Activated T-helper 2 cell treated with anti-CD3 and anti-CD28 coated beads, Interferon-gamma antibody, Interleukin-2, Interleukin-4, amounts not matched to agents 10 μg/mL and 5 μg/mL and 100 μg/mL, durations not matched to agents 14 hours and 24 hours and 36 hours (primary cell): ENCODE measurements around the gene SYVN1. TPM values are rescaled to one million over a fixed set of nuclear protein-coding genes. Genes with fewer than 3 reads are reported as not detected.

Experiments used
- DNase-seq: peaks from one replicate; pipeline ENCODE4 v3.0.0; 2021; ENCODE audit warnings: low spot score
- H3K27ac Mint-ChIP-seq: one replicate; pipeline ENCODE4 v1.8.0; 2021; ENCODE audit warnings: mixed read lengths
- H3K27me3 Mint-ChIP-seq: one replicate; pipeline ENCODE4 v1.8.0; 2021; ENCODE audit warnings: low read depth, mixed read lengths
- H3K36me3 Mint-ChIP-seq: one replicate; pipeline ENCODE4 v1.8.0; 2021; ENCODE audit warnings: low read depth, mixed read lengths
- H3K4me1 Mint-ChIP-seq: one replicate; pipeline ENCODE4 v1.8.0; 2021; ENCODE audit warnings: low read depth, mixed read lengths
- H3K4me3 Mint-ChIP-seq: one replicate; pipeline ENCODE4 v1.8.0; 2021; ENCODE audit warnings: low read depth, mild to moderate bottlenecking, moderate library complexity, mixed read lengths
- H3K9me3 Mint-ChIP-seq: one replicate; pipeline ENCODE4 v1.8.0; 2021; ENCODE audit warnings: mixed read lengths
- intact Hi-C: fragments of 100-400 bp; cut with micrococcal nuclease; formaldehyde crosslinking; loops from one replicate; pipeline ENCODE4 v1.15.1; 2023
- total RNA-seq: library from RNA; stranded (reverse); gene quantifications from 2 replicates; pipeline ENCODE4 v1.2.3, GENCODE V29; 2022

Gene SYVN1
- total RNA-seq, 1 donor from 2014 or later, result 42.2 TPM

DNA sequence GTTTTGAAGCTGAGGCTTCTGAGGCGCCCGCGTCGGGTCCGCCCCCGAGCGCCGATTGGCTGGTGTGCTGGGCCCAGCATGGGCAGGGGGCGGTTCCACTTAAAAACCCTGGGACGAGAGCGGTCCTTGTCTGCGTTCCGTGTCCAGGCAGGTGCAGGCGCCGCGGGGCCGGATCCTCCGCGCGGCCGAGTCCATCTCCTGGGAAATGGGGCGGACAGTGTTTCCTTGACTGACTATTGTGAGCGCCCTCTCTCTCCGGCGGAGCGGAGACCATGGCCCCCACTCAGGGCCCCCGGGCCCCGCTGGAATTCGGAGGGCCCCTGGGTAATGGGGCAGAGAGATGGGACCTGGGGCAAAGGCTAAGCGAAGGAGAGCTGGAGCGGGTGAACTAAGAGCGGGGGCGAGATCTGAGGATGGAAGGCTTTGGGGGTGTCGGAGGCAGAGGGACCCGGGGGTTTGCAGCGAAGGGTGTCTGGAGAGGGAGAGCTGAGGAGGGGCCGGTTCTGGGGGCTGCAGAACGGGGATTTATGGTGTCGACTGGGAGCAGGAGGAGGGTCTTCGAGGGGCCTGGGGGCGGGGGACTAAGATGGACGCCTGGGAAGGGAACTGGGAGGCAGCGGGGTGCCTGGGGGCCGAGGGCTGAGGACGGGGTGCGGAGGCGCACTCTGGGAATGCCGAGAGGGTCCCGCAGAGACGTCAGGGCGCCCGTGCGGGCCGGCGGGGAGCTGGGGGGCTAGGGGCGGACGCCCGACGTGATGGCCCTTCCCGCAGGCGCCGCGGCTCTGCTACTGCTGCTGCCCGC lies 22.4 kb downstream of the SYVN1 start, which contains the start of gene TM7SF2:
TM7SF2 (plus strand) TSS at position 129 of the 802 bp plus-strand sequence; CDS start at position 273, 144 bp downstream.
- Mint-ChIP-seq H3K4me3 (peak within 1 kb of the TSS; percentile 88), H3K36me3 (peaks cover 23% of the 10 kb centered on the region), H3K27me3 (no peaks in the 10 kb centered on the region), H3K9me3 (no peaks in the 10 kb centered on the region), H3K27ac (peak within 1 kb of the TSS; percentile 73), H3K4me1 (peaks cover 25% of the 10 kb centered on the region)
- intact Hi-C loops, result loop anchor here (2.0 to 10.0 kb wide), 7 partner anchors 15 to 463 kb away; partner anchors contain the start of genes ATG2A, CDCA5, DPF2 and EHBP1L1
- DNase-seq, result peak; percentile 93

DNA sequence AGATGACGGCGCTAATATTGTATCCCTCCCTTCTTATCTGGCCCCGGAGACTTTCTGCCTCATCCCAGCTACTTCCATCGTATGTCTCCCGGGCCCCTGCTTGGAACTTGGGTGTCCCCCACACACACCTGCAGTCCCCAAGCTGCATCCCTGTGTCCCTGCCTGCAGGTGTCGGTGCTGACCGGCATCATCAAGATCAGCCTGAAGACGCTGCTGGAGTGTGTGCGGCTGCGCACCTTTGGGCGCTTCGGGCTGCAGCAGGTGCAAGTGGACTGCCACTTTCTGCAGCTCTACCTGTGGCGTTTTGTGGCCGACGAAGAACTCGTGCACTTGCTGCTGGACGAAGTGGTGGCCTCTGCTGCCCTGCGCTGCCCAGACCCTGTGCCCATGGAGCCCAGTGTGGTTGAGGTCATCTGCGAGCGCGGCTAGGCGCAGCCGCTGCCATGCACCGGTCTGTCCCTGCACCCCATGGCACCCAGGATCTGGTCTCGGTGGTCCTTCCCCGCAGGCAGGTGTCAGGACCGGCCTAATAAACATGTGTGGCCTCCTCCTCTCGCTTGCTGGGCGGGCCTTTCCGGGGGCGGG lies 23.1 kb downstream of the SYVN1 start:
- no peak for DNase-seq
- Mint-ChIP-seq H3K4me1 (peaks cover 25% of the 10 kb centered on the region), H3K27me3 (no peaks in the 10 kb centered on the region), H3K27ac (peak overlapping the region; percentile 42), H3K4me3 (peak overlapping the region; percentile 88), H3K9me3 (no peaks in the 10 kb centered on the region), H3K36me3 (peaks cover 27% of the 10 kb centered on the region)
- intact Hi-C loops, result loop anchor here (2.0 to 10.0 kb wide), 7 partner anchors 14 to 464 kb away; partner anchors contain the start of genes ATG2A, CDCA5, DPF2 and EHBP1L1

DNA sequence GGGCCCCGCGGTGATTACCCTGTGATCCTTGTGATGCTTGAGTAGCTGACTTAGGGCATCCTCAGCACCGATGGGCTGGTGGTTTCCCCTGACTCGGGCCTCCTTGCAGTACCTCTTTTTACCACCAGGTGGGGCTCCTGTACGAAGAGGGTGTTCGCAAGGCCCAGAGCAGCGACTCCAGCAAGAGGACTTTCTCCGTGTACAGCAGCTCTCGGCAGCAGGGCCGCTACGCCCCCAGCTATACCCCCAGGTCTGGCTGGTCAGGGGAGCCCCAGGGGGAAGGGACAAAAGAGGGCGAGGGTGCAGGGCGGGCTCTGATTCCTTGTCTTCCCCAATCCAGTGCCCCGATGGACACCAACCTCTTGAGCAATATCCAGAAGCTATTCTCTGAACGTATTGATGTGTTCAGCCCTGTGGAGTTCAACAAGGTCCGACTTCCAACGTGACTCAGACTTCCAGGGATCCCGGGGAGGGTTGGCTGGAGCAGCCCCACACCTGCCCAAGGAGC lies 23.9 kb downstream of the SYVN1 start:
- no peak overlapping the region for H3K27ac Mint-ChIP-seq
- H3K4me3 Mint-ChIP-seq, result no peak overlapping the region
- H3K36me3 Mint-ChIP-seq, result peaks cover 26% of the 10 kb centered on the region
- H3K4me1 Mint-ChIP-seq, result peaks cover 25% of the 10 kb centered on the region
- no peaks in the 10 kb centered on the region for H3K27me3 Mint-ChIP-seq
- no peaks in the 10 kb centered on the region for H3K9me3 Mint-ChIP-seq
- peak; percentile 90 for DNase-seq
- intact Hi-C loops, result loop anchor here (2.0 to 10.0 kb wide), 7 partner anchors 14 to 464 kb away; partner anchors contain the start of genes ATG2A, CDCA5, DPF2 and EHBP1L1

DNA sequence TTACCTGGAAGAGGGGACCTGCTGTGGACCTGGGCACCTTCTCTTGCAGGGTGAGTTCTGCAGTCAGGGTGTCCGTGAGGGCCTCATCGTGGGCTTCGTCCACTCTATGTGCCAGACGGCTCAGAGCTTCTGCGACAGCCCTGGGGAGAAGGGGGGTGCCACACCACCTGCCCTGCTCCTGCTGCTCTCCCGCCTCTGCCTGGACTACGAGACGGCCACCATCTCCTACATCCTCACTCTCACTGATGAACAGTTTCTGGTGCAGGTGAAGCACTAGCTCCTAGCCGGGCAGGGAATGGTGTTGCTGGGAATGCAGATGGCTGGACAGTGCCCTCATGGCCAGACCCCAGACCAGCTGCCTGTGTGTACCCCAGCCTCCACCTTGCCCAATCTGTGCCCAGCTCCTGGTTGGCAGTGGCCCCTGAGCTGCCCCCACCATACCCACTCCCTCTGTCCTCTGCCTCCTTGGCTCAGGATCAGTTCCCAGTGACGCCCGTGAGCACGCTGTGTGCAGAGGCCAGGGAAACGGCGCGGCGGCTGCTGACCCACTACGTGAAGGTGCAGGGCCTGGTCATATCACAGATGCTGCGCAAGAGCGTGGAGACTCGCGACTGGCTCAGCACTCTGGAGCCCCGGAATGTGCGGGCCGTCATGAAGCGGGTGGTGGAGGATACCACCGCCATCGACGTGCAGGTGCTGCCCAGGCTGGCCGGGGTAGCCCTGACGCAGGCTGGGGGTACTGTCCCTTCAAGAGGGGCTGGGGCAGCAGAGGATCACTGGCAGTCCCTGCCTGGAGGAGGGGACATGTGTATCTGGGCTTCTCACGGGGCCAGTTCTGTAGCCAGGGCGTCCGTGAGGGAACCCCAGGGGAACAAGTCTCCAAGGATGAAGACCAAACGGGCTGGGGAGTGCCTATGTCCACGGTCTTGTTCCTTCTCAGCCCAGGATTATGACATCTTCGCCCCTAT lies 24.8 kb downstream of the SYVN1 start:
- peaks cover 30% of the 10 kb centered on the region for H3K36me3 Mint-ChIP-seq
- H3K4me3 Mint-ChIP-seq, result no peak overlapping the region
- no peaks in the 10 kb centered on the region for H3K9me3 Mint-ChIP-seq
- H3K27me3 Mint-ChIP-seq, result no peaks in the 10 kb centered on the region
- DNase-seq, result no peak
- no peak overlapping the region for H3K27ac Mint-ChIP-seq
- peaks cover 30% of the 10 kb centered on the region for H3K4me1 Mint-ChIP-seq
- intact Hi-C loops, result loop anchor here (2.0 to 10.0 kb wide), 7 partner anchors 13 to 465 kb away; partner anchors contain the start of genes ATG2A, CDCA5, DPF2 and EHBP1L1

DNA sequence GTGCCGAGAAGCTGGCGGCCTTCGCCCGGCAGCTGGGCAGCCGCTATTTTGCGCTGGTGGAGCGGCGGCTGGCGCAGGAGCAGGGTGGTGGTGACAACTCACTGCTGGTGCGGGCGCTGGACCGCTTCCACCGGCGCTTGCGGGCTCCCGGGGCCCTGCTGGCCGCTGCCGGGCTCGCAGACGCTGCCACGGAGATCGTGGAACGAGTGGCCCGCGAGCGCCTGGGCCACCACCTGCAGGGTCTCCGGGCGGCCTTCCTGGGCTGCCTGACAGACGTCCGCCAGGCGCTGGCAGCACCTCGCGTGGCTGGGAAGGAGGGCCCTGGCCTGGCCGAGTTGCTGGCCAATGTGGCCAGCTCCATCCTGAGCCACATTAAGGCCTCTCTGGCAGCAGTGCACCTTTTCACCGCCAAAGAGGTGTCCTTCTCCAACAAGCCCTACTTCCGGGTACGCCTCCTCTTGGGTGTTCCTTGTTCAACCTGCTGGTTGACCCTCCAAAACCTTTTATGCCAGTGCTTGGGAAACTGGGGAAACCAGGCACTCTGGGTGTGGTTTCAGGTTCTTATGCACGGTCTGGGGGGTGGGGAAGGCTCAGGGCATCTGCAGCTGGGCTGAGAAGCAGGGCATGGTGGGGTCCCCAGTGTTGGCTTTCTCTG lies 25.7 kb downstream of the SYVN1 start:
- Mint-ChIP-seq H3K9me3 (no peaks in the 10 kb centered on the region), H3K4me3 (no peak overlapping the region), H3K4me1 (peaks cover 27% of the 10 kb centered on the region), H3K36me3 (peaks cover 27% of the 10 kb centered on the region), H3K27ac (no peak overlapping the region), H3K27me3 (no peaks in the 10 kb centered on the region)
- intact Hi-C loops, result no loop called here
- no peak for DNase-seq

DNA sequence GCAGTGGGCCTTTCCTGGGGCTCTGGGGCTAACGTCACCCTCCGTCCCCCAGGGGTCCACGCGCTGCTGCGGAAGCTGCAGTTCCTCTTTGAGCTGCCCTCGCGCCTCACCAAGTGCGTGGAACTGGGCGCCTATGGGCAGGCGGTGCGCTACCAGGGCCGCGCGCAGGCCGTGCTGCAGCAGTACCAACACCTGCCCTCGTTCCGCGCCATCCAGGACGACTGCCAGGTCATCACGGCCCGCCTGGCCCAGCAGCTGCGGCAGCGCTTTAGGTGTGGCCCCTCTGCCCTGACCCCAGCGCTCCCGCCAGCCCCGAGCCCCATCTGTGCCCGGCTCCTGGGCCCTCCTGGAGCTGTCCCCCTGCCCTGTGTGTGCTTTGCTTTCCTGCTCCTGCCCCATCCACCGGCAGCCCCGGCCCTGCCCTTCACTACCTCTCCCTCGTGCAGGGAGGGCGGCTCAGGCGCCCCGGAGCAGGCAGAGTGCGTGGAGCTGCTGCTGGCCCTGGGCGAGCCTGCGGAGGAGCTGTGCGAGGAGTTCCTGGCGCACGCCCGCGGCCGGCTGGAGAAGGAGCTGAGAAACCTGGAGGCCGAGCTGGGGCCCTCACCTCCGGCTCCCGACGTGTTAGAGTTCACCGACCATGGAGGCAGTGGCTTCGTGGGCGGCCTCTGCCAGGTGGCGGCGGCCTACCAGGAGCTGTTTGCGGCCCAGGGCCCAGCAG lies 26.4 kb downstream of the SYVN1 start:
- DNase-seq, result no peak
- Mint-ChIP-seq H3K27me3 (no peaks in the 10 kb centered on the region), H3K9me3 (no peaks in the 10 kb centered on the region), H3K36me3 (peaks cover 30% of the 10 kb centered on the region), H3K4me3 (no peak overlapping the region), H3K4me1 (peaks cover 24% of the 10 kb centered on the region), H3K27ac (no peak overlapping the region)
- intact Hi-C loops, result no loop called here

DNA sequence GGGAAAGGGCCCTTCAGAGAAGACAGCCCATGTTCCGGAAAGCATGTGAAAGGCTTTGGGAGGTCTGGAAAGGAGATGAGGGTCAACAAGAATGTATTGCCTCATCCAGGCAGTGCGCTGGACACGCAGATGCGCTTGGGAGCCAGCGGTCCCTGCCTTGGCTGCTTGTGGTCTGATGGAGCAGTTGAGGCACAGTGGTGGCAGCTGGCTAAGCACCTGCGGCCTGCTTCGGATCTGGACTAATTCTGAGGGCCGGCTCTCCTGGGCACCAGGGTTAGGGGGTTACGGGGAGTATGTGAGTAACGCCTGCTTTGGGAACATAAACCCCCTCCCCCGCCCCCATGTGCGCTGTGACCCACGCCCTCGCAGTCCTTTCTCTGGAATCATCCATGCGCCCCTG lies 27.2 kb downstream of the SYVN1 start:
- DNase-seq, result no peak
- peaks cover 30% of the 10 kb centered on the region for H3K36me3 Mint-ChIP-seq
- H3K9me3 Mint-ChIP-seq, result no peaks in the 10 kb centered on the region
- no peak overlapping the region for H3K4me3 Mint-ChIP-seq
- intact Hi-C loops, result no loop called here
- H3K27ac Mint-ChIP-seq, result no peak overlapping the region
- no peaks in the 10 kb centered on the region for H3K27me3 Mint-ChIP-seq
- H3K4me1 Mint-ChIP-seq, result peaks cover 24% of the 10 kb centered on the region

DNA sequence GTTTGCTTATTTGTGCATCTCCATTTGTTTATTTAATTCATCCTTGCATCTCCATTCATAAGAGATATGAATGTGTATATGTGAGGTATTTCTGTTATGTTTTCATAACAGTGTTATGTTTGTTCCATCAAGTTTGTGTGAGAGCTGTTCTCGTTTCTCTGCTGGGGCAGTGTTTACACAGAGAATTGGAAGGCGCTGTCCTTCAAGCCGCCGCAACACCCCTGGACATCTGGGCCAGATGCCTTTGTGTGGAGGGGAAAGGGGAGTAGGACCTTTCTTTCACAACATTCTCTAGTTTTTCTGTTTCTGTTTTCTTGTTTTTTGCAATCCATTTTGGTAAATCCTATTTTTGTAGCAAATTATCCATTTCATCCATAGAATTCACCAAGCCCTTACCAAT lies 29.7 kb downstream of the SYVN1 start:
- Mint-ChIP-seq H3K36me3 (peaks cover 25% of the 10 kb centered on the region), H3K4me3 (no peak overlapping the region), H3K27me3 (no peaks in the 10 kb centered on the region), H3K4me1 (peaks cover 8% of the 10 kb centered on the region), H3K27ac (peak overlapping the region; percentile 33), H3K9me3 (no peaks in the 10 kb centered on the region)
- DNase-seq, result no peak
- intact Hi-C loops, result no loop called here

DNA sequence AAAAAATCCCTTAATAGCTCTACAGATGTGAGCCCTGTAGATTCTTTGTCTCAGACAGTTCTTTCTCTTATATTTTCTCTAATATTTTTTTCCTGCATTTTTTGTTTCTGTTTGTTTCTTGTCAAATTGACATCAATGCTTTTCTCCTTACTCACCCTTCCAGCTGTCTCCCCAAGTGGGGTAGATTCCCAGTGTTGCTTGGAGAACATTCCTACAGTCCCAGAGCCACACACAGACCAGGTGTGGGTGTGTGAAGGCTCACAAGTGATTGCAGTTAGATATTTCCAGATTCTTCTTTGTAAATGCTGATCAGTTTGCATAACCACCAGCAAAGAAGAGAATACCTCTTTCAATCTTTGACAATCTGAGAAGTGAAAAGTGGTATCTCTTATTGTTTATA lies 30.8 kb downstream of the SYVN1 start:
- intact Hi-C loops, result no loop called here
- H3K4me3 Mint-ChIP-seq, result no peak overlapping the region
- no peak for DNase-seq
- no peaks in the 10 kb centered on the region for H3K27me3 Mint-ChIP-seq
- H3K9me3 Mint-ChIP-seq, result no peaks in the 10 kb centered on the region
- peaks cover 29% of the 10 kb centered on the region for H3K36me3 Mint-ChIP-seq
- H3K27ac Mint-ChIP-seq, result no peak overlapping the region
- H3K4me1 Mint-ChIP-seq, result peaks cover 11% of the 10 kb centered on the region

DNA sequence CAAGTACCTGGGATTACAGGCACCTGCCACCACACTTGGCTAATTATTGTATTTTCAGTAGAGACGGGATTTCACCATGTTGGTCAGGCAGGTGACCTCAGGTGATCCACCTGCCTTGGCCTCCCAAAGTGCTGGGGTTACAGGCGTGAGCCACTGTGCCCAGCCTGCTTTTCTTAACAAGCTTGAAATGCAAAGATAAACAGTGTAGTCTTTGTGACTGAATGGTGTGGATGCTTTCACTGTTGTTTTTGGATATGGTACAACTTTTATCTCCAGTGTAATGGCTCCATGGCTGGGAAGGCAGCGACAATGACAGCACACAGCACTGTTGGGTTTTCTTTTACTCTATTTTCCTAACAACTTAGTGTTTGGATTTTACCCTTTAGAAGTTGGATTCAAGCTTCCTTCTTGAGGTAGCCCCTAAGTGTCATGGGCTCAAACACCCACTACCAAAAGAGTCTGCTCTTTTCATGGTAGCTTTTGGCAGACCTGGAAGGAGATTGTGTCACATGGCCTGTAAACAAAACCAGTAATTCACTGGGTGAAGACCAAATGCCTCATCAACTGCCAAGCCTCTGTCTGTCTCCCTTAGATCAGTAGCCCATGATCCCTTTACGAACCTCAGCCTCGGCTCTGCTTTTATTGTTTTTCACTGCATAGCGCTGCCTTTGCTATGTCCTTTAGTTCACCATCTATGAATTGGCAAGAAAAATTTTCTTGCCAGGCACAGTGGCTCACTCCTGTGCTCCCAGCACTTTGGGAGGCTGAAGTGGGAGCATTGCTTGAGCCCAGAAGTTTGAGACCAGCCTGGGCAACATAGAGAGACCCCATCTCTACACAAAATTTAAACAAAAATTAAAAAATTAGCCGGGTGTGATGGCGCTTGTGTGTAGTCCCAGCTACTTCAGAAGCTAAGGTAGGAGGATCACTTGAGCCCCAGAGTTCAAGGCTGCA lies 31.9 kb downstream of the SYVN1 start:
- H3K4me1 Mint-ChIP-seq, result peaks cover 15% of the 10 kb centered on the region
- peaks cover 34% of the 10 kb centered on the region for H3K36me3 Mint-ChIP-seq
- intact Hi-C loops, result no loop called here
- no peaks in the 10 kb centered on the region for H3K27me3 Mint-ChIP-seq
- H3K9me3 Mint-ChIP-seq, result no peaks in the 10 kb centered on the region
- no peak overlapping the region for H3K4me3 Mint-ChIP-seq
- no peak overlapping the region for H3K27ac Mint-ChIP-seq
- DNase-seq, result no peak
